GM12875 (cell line): ENCODE data around the gene ACOT7.

Source experiments
- H3K4me3 ChIP-seq: one replicate; pipeline ENCODE4 v1.5.1; 2011; ENCODE audit warnings: low read depth, low read length, control low read depth
- CTCF ChIP-seq: IDR thresholded peaks from 2 replicates; pipeline ENCODE4 v1.5.1; 2011; ENCODE audit warnings: low read depth, mild to moderate bottlenecking, control low read depth, inconsistent platforms, low read length, moderate library complexity, borderline replicate concordance; ENCODE audit not compliant: insufficient read depth

Gene ACOT7

GRCh38 chr1:6321205-6321604 is 72.4 kb downstream of the ACOT7 start:
- TF ChIP-seq CTCF, result no peak
- no peak overlapping the region for H3K4me3 ChIP-seq

- no peak overlapping the region for H3K4me3 ChIP-seq
- TF ChIP-seq CTCF, result no peak
These were observed 76.3 kb downstream of the ACOT7 start for GRCh38 chr1:6317098-6317760.

GRCh38 chr1:6316240-6317097 is 77.1 kb downstream of the ACOT7 start:
- no peak for TF ChIP-seq CTCF

GRCh38 chr1:6314503-6314902 is 79.1 kb downstream of the ACOT7 start:
- H3K4me3 ChIP-seq, result no peak overlapping the region
- no peak for TF ChIP-seq CTCF

More at GRCh38 chr1:6316240-6317097, 77.1 kb downstream of the ACOT7 start:
- no peak overlapping the region for H3K4me3 ChIP-seq

GRCh38 chr1:6313393-6314200 is 80.0 kb downstream of the ACOT7 start:
- TF ChIP-seq CTCF, result no peak

GRCh38 chr1:6310116-6310848 is 83.3 kb downstream of the ACOT7 start:
- no peak for TF ChIP-seq CTCF
- H3K4me3 ChIP-seq, result no peak overlapping the region

More at GRCh38 chr1:6313393-6314200, 80.0 kb downstream of the ACOT7 start:
- no peak overlapping the region for H3K4me3 ChIP-seq
